ENCODE data around the gene GPBP1. TPM values are rescaled to one million over a fixed set of nuclear protein-coding genes. Genes with fewer than 3 reads are reported as not detected.
A peak's percentile ranks its signal among the peaks of the same experiment; 100 is the strongest.

The GPBP1 gene
- 86.1 and 95.4 TPM in 2 replicates for total RNA-seq
- polyA plus RNA-seq = 47.0 and 49.0 TPM in 2 replicates

GRCh38 chr5:57173319-57174127, at the start of gene GPBP1:
GPBP1 (plus strand) TSS chr5:57174059; CDS start chr5:57214131, 40,072 bp downstream.
- no peaks in the 10 kb centered on the region for H3K9me2 ChIP-seq (replicated peaks; ENCODE audit: insufficient read depth)
- WGBS (ENCODE audit: low lambda C conversion rate, missing lambda C conversion rate) = under 1% methylated on average over 58 of the region's 83 CpGs
- no peaks in the 10 kb centered on the region for H3K9me3 ChIP-seq (ENCODE audit: low read depth)
- no peaks in the 10 kb centered on the region for H3K36me3 ChIP-seq (replicated peaks; ENCODE audit: insufficient read depth, low read depth)
- TF ChIP-seq CTCF (IDR thresholded peaks at IDR 0.05; ENCODE audit: poor library complexity) (no peak), EZH2 (IDR thresholded peaks at IDR 0.05; ENCODE audit: borderline replicate concordance) (no peak), EZH2phosphoT487 (IDR thresholded peaks at IDR 0.05; ENCODE audit: low read depth, severe bottlenecking, unreplicated experiment) (no peak)
- no peaks in the 10 kb centered on the region for H3K27me3 ChIP-seq
- DNase-seq (ENCODE audit: low spot score) = peak; percentile 100
- H3K4me1 ChIP-seq (ENCODE audit: insufficient read depth) = peaks cover 5% of the 10 kb centered on the region
- peaks cover 47% of the 10 kb centered on the region for H3K79me2 ChIP-seq
- H3K4me3 ChIP-seq = peak within 1 kb of the TSS; percentile 66
- peaks cover 38% of the 10 kb centered on the region for H4K20me1 ChIP-seq (ENCODE audit: insufficient read depth, poor library complexity, severe bottlenecking)
- H3K27ac ChIP-seq = peak within 1 kb of the TSS; percentile 99
- peak within 1 kb of the TSS; percentile 86 for H2AFZ ChIP-seq
- peak within 1 kb of the TSS; percentile 89 for H3K4me2 ChIP-seq

DNA sequence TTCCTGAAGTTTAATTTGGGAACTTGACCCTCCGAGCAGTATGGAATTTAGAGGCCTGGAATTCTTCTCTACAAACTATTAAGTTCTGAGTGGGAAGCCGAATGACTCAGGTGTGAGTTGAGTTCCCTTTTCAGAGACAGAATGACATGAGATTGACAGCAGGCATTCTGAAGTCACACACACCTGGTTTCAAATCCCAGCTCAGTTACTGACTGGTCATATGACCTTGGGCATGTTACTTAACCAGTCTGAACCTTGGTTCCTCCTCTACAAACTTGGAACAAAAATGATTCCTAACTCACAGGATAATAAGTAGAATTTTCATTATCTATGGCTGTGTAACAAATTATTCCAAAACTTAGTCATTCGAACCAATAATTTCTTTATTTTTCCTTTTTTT, 45.5 kb upstream of the GPBP1 start:
- no peaks in the 10 kb centered on the region for H3K4me1 ChIP-seq (ENCODE audit: insufficient read depth)
- 84% methylated on average over 3 of the region's 3 CpGs for WGBS (ENCODE audit: low lambda C conversion rate, missing lambda C conversion rate)
- no peaks in the 10 kb centered on the region for H3K27me3 ChIP-seq
- H3K9me3 ChIP-seq (ENCODE audit: low read depth) = no peaks in the 10 kb centered on the region
- H3K79me2 ChIP-seq = no peaks in the 10 kb centered on the region
- TF ChIP-seq CTCF (IDR thresholded peaks at IDR 0.05; ENCODE audit: poor library complexity) (no peak), EZH2phosphoT487 (IDR thresholded peaks at IDR 0.05; ENCODE audit: low read depth, severe bottlenecking, unreplicated experiment) (no peak), EZH2 (IDR thresholded peaks at IDR 0.05; ENCODE audit: borderline replicate concordance) (no peak)
- H3K9me2 ChIP-seq (replicated peaks; ENCODE audit: insufficient read depth) = no peaks in the 10 kb centered on the region
- H4K20me1 ChIP-seq (ENCODE audit: insufficient read depth, poor library complexity, severe bottlenecking) = no peaks in the 10 kb centered on the region
- H3K4me2 ChIP-seq = no peak overlapping the region
- peak; percentile 29 for DNase-seq (ENCODE audit: low spot score)
- H2AFZ ChIP-seq = no peak overlapping the region
- H3K4me3 ChIP-seq = no peak overlapping the region
- H3K36me3 ChIP-seq (replicated peaks; ENCODE audit: insufficient read depth, low read depth) = no peaks in the 10 kb centered on the region
- H3K27ac ChIP-seq = peak overlapping the region; percentile 35

- Histone ChIP-seq H3K9me2 (replicated peaks; ENCODE audit: insufficient read depth) (no peaks in the 10 kb centered on the region), H3K27ac (no peak overlapping the region), H2AFZ (no peak overlapping the region), H3K4me1 (ENCODE audit: insufficient read depth) (no peaks in the 10 kb centered on the region), H3K36me3 (replicated peaks; ENCODE audit: insufficient read depth, low read depth) (no peaks in the 10 kb centered on the region), H3K79me2 (no peaks in the 10 kb centered on the region), H3K4me3 (no peak overlapping the region), H3K27me3 (no peaks in the 10 kb centered on the region), H4K20me1 (ENCODE audit: insufficient read depth, poor library complexity, severe bottlenecking) (no peaks in the 10 kb centered on the region), H3K4me2 (no peak overlapping the region), H3K9me3 (ENCODE audit: low read depth) (no peaks in the 10 kb centered on the region)
- TF ChIP-seq CTCF (IDR thresholded peaks at IDR 0.05; ENCODE audit: poor library complexity) (no peak), EZH2phosphoT487 (IDR thresholded peaks at IDR 0.05; ENCODE audit: low read depth, severe bottlenecking, unreplicated experiment) (no peak), EZH2 (IDR thresholded peaks at IDR 0.05; ENCODE audit: borderline replicate concordance) (no peak)
- WGBS (ENCODE audit: low lambda C conversion rate, missing lambda C conversion rate) = 83% methylated on average over 2 of the region's 2 CpGs
- no peak for DNase-seq (ENCODE audit: low spot score)
Observed at GRCh38 chr5:57133574-57133973, 40.3 kb upstream of the GPBP1 start.

Data from hepatocyte (in vitro differentiated cells).